ENCODE data around the gene DOCK1. TPM values are rescaled to one million over a fixed set of nuclear protein-coding genes. Genes with fewer than 3 reads are reported as not detected.

DOCK1 gene
- total and polyA plus RNA-seq, 2 donors (not counting 1 experiment from before 2014, with no cell fraction given) = 20.5 to 91.0 TPM

DNA sequence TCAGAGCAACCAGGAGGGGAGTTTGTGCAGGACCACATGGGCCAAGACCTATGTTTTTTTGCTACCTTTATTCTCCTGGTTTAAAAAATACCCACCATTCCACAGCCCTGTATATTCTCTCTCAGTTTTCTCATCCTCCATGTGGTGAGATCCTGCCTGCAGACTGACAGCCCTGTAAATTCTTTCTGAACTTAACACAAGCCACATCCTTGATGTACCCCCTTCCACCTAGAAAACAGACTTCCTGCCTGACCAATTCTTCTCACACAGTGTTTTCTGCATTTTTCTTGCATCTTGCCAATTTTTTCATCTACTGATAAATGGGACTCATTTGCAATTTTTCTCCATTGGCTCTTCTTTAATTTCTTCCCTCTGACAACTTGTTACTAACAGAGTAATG lies 212.8 kb downstream of the DOCK1 start:
- peaks cover 2% of the 10 kb centered on the region for H3K36me3 ChIP-seq (ENCODE audit: control insufficient read depth, insufficient read depth, low read length)
- no peaks in the 10 kb centered on the region for H3K79me2 ChIP-seq (ENCODE audit: control insufficient read depth, insufficient read depth, low read length)
- H3K9ac ChIP-seq (ENCODE audit: insufficient read depth, low read length) = no peak overlapping the region
- TF ChIP-seq, protein P1, sequence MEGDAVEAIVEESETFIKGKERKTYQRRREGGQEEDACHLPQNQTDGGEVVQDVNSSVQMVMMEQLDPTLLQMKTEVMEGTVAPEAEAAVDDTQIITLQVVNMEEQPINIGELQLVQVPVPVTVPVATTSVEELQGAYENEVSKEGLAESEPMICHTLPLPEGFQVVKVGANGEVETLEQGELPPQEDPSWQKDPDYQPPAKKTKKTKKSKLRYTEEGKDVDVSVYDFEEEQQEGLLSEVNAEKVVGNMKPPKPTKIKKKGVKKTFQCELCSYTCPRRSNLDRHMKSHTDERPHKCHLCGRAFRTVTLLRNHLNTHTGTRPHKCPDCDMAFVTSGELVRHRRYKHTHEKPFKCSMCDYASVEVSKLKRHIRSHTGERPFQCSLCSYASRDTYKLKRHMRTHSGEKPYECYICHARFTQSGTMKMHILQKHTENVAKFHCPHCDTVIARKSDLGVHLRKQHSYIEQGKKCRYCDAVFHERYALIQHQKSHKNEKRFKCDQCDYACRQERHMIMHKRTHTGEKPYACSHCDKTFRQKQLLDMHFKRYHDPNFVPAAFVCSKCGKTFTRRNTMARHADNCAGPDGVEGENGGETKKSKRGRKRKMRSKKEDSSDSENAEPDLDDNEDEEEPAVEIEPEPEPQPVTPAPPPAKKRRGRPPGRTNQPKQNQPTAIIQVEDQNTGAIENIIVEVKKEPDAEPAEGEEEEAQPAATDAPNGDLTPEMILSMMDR (conservative IDR thresholded peaks at IDR 0.05 in 1 of 2, IDR thresholded peaks at IDR 0.05 in 1 of 2; ENCODE audit: low read depth in 1 of 2, low read length in 2 of 2) = no peak
- no peak for TF ChIP-seq EZH2 (IDR thresholded peaks at IDR 0.05; ENCODE audit: low read length, missing control alignments)
- no peaks in the 10 kb centered on the region for H3K9me3 ChIP-seq (ENCODE audit: control insufficient read depth, insufficient read depth, low read depth, low read length)
- H4K20me1 ChIP-seq (ENCODE audit: control insufficient read depth, extremely low read depth, insufficient read depth, low read length) = peaks cover 1% of the 10 kb centered on the region
- H3K4me2 ChIP-seq (ENCODE audit: extremely low read depth, insufficient read depth, low read length) = no peak overlapping the region
- no peak overlapping the region for H3K27ac ChIP-seq (ENCODE audit: insufficient read depth, low read length)
- DNase-seq (ENCODE audit: low read depth in 2 of 2) = no peak
- H3K27me3 ChIP-seq (ENCODE audit: control insufficient read depth, insufficient read depth, low read length) = no peaks in the 10 kb centered on the region
- no peak overlapping the region for H3K4me3 ChIP-seq (replicated peaks in 1 of 4; ENCODE audit: control extremely low read depth in 1 of 4, insufficient read depth in 1 of 4, low read depth in 3 of 4, low read length in 4 of 4)
- H3K4me1 ChIP-seq (ENCODE audit: control insufficient read depth, extremely low read depth, insufficient read depth, low read length) = no peaks in the 10 kb centered on the region
- H2AFZ ChIP-seq (ENCODE audit: low read length) = no peak overlapping the region

DNA sequence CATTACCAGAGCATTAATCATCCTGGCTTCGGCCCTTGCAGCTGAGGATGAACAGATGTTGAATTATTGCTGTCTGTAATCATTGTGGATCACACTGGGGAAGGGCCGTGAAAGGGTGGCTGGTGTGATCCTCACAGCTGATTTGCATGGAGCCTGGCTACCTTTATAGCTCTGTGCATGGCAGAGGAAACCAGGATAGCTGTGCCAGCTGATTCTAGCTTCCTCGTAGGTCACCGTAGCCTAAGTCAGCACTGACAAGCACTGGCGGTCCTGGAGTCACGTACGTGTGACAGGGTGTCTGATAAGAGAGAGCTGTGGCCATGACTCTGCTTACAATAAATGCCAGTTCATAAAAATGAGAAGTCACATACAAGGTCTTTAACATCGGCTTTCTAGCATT lies 214.7 kb downstream of the DOCK1 start:
- H3K4me2 ChIP-seq (ENCODE audit: extremely low read depth, insufficient read depth, low read length) = no peak overlapping the region

DNA sequence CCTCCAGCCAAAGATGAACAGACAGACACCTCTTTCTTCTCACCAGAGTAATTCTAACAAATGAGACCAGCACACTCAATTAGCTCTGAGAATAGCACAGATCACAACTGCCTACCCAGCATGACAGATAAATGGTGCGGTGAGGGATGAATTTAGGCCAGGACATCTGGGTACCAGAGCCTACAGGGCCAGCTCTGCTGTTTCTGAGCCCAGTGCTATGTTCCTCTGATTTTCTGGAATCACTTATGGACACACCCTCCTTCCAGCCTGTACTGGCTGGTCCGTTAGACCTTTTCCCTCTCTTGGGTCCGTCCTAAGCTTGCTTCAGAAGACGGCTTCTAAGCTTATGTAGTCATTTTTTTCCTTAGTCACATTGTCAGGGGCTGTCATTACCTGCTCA lies 217.6 kb downstream of the DOCK1 start:
- Histone ChIP-seq H3K4me2 (ENCODE audit: extremely low read depth, insufficient read depth, low read length) (no peak overlapping the region), H3K4me3 (replicated peaks in 1 of 4; ENCODE audit: control extremely low read depth in 1 of 4, insufficient read depth in 1 of 4, low read depth in 3 of 4, low read length in 4 of 4) (no peak overlapping the region), H3K4me1 (ENCODE audit: control insufficient read depth, extremely low read depth, insufficient read depth, low read length) (no peaks in the 10 kb centered on the region), H3K27me3 (ENCODE audit: control insufficient read depth, insufficient read depth, low read length) (no peaks in the 10 kb centered on the region), H2AFZ (ENCODE audit: low read length) (no peak overlapping the region), H4K20me1 (ENCODE audit: control insufficient read depth, extremely low read depth, insufficient read depth, low read length) (no peaks in the 10 kb centered on the region), H3K36me3 (ENCODE audit: control insufficient read depth, insufficient read depth, low read length) (peaks cover 2% of the 10 kb centered on the region), H3K27ac (ENCODE audit: insufficient read depth, low read length) (no peak overlapping the region), H3K9ac (ENCODE audit: insufficient read depth, low read length) (no peak overlapping the region), H3K79me2 (ENCODE audit: control insufficient read depth, insufficient read depth, low read length) (no peaks in the 10 kb centered on the region), H3K9me3 (ENCODE audit: control insufficient read depth, insufficient read depth, low read depth, low read length) (no peaks in the 10 kb centered on the region)
- no peak for TF ChIP-seq EZH2 (IDR thresholded peaks at IDR 0.05; ENCODE audit: low read length, missing control alignments)
- TF ChIP-seq, protein P1 (conservative IDR thresholded peaks at IDR 0.05 in 1 of 2, IDR thresholded peaks at IDR 0.05 in 1 of 2; ENCODE audit: low read depth in 1 of 2, low read length in 2 of 2) = no peak
- DNase-seq (ENCODE audit: low read depth in 2 of 2) = no peak

More for the DNA sequence above, 214.7 kb downstream of the DOCK1 start:
- Histone ChIP-seq H3K4me3 (replicated peaks in 1 of 4; ENCODE audit: control extremely low read depth in 1 of 4, insufficient read depth in 1 of 4, low read depth in 3 of 4, low read length in 4 of 4) (no peak overlapping the region), H3K79me2 (ENCODE audit: control insufficient read depth, insufficient read depth, low read length) (no peaks in the 10 kb centered on the region), H3K36me3 (ENCODE audit: control insufficient read depth, insufficient read depth, low read length) (peaks cover 2% of the 10 kb centered on the region), H3K4me1 (ENCODE audit: control insufficient read depth, extremely low read depth, insufficient read depth, low read length) (no peaks in the 10 kb centered on the region), H3K27ac (ENCODE audit: insufficient read depth, low read length) (no peak overlapping the region), H3K27me3 (ENCODE audit: control insufficient read depth, insufficient read depth, low read length) (no peaks in the 10 kb centered on the region), H3K9ac (ENCODE audit: insufficient read depth, low read length) (no peak overlapping the region), H4K20me1 (ENCODE audit: control insufficient read depth, extremely low read depth, insufficient read depth, low read length) (peaks cover 1% of the 10 kb centered on the region), H3K9me3 (ENCODE audit: control insufficient read depth, insufficient read depth, low read depth, low read length) (no peaks in the 10 kb centered on the region), H2AFZ (ENCODE audit: low read length) (no peak overlapping the region)
- TF ChIP-seq EZH2 (IDR thresholded peaks at IDR 0.05; ENCODE audit: low read length, missing control alignments) = no peak
- TF ChIP-seq, protein P1 (conservative IDR thresholded peaks at IDR 0.05 in 1 of 2, IDR thresholded peaks at IDR 0.05 in 1 of 2; ENCODE audit: low read depth in 1 of 2, low read length in 2 of 2) = no peak
- DNase-seq (ENCODE audit: low read depth in 2 of 2) = no peak

All from fibroblast of lung (primary cell).